BLaER1 (cell line): ENCODE data around the gene PTGIS.

Source experiments
- H3K27ac ChIP-seq: shearing (Covaris generic); formaldehyde crosslinking; 2 replicates; pipeline ENCODE4 v1.8.1; 2022
- H3K27me3 ChIP-seq: shearing (Covaris generic); formaldehyde crosslinking; 2 replicates; pipeline ENCODE4 v1.8.1; 2022
- H3K36me3 ChIP-seq: shearing (Covaris generic); formaldehyde crosslinking; 2 replicates; pipeline ENCODE4 v1.8.1; 2022
- H3K4me1 ChIP-seq: shearing (Covaris generic); formaldehyde crosslinking; 2 replicates; pipeline ENCODE4 v1.8.1; 2022
- H3K4me2 ChIP-seq: shearing (Covaris generic); formaldehyde crosslinking; 2 replicates; pipeline ENCODE4 v1.8.1; 2022
- H3K4me3 ChIP-seq: shearing (Covaris generic); formaldehyde crosslinking; 2 replicates; pipeline ENCODE4 v1.8.1; 2022
- H3K9ac ChIP-seq: shearing (Covaris generic); formaldehyde crosslinking; 2 replicates; pipeline ENCODE4 v1.8.1; 2022
- H3K9me3 ChIP-seq: shearing (Covaris generic); formaldehyde crosslinking; 2 replicates; pipeline ENCODE4 v1.8.1; 2022
- H4K20me1 ChIP-seq: shearing (Covaris generic); formaldehyde crosslinking; 2 replicates; pipeline ENCODE4 v1.8.1; 2022
- Cebpa-rat ChIP-seq: shearing (Covaris generic); IDR thresholded peaks from 2 replicates; pipeline ENCODE4 v1.8.1; 2022

The PTGIS gene

DNA sequence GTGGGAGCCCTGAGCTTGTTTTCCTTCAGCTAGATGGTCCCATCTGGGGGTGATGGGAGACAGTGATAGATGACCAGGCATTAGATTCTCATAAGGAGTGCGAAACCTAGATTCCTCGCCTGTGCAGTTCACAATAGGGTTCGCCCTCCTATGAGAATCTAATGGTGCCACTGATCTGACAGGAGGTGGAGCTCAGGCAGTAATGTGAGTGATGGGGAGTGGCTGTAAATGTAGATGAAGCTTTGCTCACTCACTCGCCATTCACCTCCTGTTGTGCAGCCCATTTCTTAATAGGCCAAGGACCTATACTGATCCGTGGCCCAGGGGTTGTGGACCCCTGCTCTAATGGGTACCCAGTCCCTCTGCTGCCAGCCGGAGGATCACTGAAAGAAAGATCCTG lies 64.8 kb downstream of the PTGIS start:
- Histone ChIP-seq H3K9me3 (peaks cover 3% of the 10 kb centered on the region; the same call in 1 of the 2 replicates), H3K9ac (no peak overlapping the region), H3K4me1 (peaks cover 50% of the 10 kb centered on the region)

DNA sequence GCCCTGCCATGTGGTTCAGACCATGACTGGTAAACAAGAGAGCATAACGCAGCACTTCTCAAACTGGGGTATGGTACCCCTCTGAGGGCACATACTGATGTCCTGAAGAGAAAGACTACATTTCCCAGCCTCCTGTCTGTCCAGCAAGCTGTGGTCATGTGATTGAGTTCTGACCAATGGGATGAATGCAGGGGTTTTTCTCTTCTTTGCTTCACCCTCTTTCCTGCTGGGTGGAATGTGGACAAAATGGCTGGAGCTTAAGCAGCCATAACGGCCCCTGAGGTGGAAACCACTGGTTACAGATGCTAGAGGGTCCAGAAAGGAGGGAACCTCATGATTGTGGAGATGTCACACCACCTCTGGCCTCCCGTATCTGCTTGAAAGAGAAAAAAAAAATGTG lies 66.0 kb downstream of the PTGIS start:
- H3K4me2 ChIP-seq, result no peak overlapping the region
- no peak overlapping the region for H3K4me3 ChIP-seq
- H3K9ac ChIP-seq, result no peak overlapping the region
- TF ChIP-seq Cebpa-rat, result no peak
- H3K36me3 ChIP-seq, result no peaks in the 10 kb centered on the region
- H3K27me3 ChIP-seq, result no peaks in the 10 kb centered on the region
- peaks cover 37% of the 10 kb centered on the region for H3K4me1 ChIP-seq
- H4K20me1 ChIP-seq, result 0 out of 2 replicates have a peak, but pooled peaks cover 7% of the 10 kb centered on the region
- H3K9me3 ChIP-seq, result peaks cover 3% of the 10 kb centered on the region; the same call in 1 of the 2 replicates
- H3K27ac ChIP-seq, result no peak overlapping the region

More for the DNA sequence above, 64.8 kb downstream of the PTGIS start:
- 0 out of 2 replicates have a peak, but pooled peaks cover 7% of the 10 kb centered on the region for H4K20me1 ChIP-seq
- no peak for TF ChIP-seq Cebpa-rat
- H3K4me2 ChIP-seq, result peak overlapping the region; percentile 85
- H3K4me3 ChIP-seq, result no peak overlapping the region
- no peaks in the 10 kb centered on the region for H3K36me3 ChIP-seq
- H3K27me3 ChIP-seq, result no peaks in the 10 kb centered on the region
- H3K27ac ChIP-seq, result no peak overlapping the region

- TF ChIP-seq Cebpa-rat, result no peak
- Histone ChIP-seq H3K27ac (no peak overlapping the region), H3K4me1 (no peaks in the 10 kb centered on the region)
Measured at GRCh38 chr20:49497398-49497669, 70.6 kb downstream of the PTGIS start.

DNA sequence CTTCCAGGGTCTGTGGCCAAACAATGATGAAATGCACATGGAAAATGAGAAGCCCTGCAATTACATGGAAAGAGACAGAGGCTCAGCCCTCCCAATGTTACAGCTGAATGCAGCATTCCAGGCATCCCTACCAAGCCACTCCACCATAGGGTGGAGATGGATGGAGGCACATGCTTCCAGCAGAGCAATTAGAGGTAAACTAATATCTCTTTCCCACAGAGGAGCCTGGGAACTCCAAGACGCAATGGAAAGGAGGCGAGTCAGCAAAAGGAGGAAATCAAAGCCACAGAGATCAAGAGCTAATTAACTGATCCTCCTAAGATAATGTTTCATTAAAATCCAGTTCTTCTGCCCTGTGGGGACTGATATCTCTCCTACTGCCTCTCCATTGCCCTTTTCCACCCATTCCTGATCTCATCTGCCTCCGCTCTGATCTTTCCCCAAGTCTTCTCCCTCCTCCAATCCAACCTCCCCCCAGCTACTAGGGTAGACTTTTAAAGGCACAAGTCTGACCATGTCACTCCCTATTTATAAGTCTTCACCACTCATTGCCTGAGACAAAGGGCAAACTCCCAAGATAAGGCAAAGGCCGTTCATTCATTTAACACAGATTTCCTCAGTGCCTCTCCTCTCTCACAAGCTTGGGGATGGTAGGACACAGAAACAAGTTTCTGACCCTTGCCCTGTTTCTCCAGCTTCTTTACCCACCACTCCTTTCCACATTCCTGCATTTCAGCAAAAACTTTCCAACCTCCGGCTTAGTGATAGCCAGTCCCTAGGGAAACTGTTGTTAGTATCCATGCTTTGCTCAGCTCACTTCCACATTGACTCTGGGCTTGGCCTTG lies 71.2 kb downstream of the PTGIS start:
- no peak overlapping the region for H3K4me2 ChIP-seq
- H3K4me3 ChIP-seq, result no peak overlapping the region
- H3K4me1 ChIP-seq, result no peaks in the 10 kb centered on the region
- H3K9ac ChIP-seq, result no peak overlapping the region
- TF ChIP-seq Cebpa-rat, result no peak
- no peaks in the 10 kb centered on the region for H3K36me3 ChIP-seq
- no peak overlapping the region for H3K27ac ChIP-seq
- no peaks in the 10 kb centered on the region for H4K20me1 ChIP-seq
- H3K9me3 ChIP-seq, result no peaks in the 10 kb centered on the region
- H3K27me3 ChIP-seq, result no peaks in the 10 kb centered on the region

More at GRCh38 chr20:49497398-49497669, 70.6 kb downstream of the PTGIS start:
- no peaks in the 10 kb centered on the region for H4K20me1 ChIP-seq
- H3K36me3 ChIP-seq, result no peaks in the 10 kb centered on the region
- H3K9me3 ChIP-seq, result peaks cover 3% of the 10 kb centered on the region; the same call in 1 of the 2 replicates
- H3K4me3 ChIP-seq, result no peak overlapping the region
- no peak overlapping the region for H3K9ac ChIP-seq
- H3K4me2 ChIP-seq, result no peak overlapping the region
- no peaks in the 10 kb centered on the region for H3K27me3 ChIP-seq

DNA sequence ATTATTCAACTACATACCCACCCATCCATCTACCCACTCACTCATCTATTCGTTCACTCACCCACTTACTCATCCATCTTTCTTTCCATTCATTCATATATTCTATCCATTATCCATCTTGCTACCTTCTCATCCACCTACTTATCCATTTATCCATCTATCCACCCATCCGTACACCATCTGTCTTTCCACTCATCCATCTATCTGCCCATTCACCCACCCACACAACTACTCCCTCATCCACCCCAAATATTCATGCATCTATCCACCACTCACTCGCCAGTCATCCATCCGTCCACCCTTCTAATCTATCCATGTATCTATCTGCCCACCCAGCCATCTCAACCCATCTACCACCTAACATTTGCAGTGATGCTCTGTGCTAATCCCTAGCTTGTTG lies 71.9 kb downstream of the PTGIS start:
- Histone ChIP-seq H3K9ac (no peak overlapping the region), H3K27me3 (no peaks in the 10 kb centered on the region), H3K9me3 (no peaks in the 10 kb centered on the region), H4K20me1 (no peaks in the 10 kb centered on the region), H3K4me2 (no peak overlapping the region), H3K27ac (no peak overlapping the region), H3K4me1 (no peaks in the 10 kb centered on the region), H3K36me3 (no peaks in the 10 kb centered on the region), H3K4me3 (no peak overlapping the region)
- no peak for TF ChIP-seq Cebpa-rat

GRCh38 chr20:49490689-49491088 lies 77.2 kb downstream of the PTGIS start:
- H3K9ac ChIP-seq, result no peak overlapping the region
- H3K36me3 ChIP-seq, result no peaks in the 10 kb centered on the region
- no peak overlapping the region for H3K4me3 ChIP-seq
- 0 out of 2 replicates have a peak, but pooled peaks cover 7% of the 10 kb centered on the region for H4K20me1 ChIP-seq
- H3K4me1 ChIP-seq, result no peaks in the 10 kb centered on the region
- no peak overlapping the region for H3K27ac ChIP-seq
- no peak for TF ChIP-seq Cebpa-rat
- H3K4me2 ChIP-seq, result no peak overlapping the region
- H3K27me3 ChIP-seq, result peaks cover 6% of the 10 kb centered on the region
- no peaks in the 10 kb centered on the region for H3K9me3 ChIP-seq

DNA sequence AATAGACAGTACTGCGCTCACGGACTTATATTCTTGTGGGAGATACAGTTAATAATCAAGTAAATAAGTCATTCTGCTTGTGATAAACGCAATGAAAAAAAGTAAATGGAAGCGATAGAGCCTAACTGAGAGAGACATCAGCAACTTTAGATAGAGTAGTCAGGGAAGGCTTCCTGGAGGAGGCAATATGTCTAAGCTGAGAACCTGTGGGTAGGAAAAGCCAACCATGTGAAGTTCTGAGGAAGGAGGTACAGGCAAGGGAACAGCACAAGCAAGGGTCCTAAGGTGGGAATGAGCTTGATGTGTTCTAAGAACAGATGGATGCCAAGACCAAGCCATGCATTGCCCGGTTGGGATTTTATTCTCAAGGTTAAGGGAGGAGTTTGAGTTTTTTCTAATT lies 78.2 kb downstream of the PTGIS start:
- no peak overlapping the region for H3K9ac ChIP-seq
- H3K9me3 ChIP-seq, result no peaks in the 10 kb centered on the region
- H3K4me2 ChIP-seq, result no peak overlapping the region
- TF ChIP-seq Cebpa-rat, result no peak
- 0 out of 2 replicates have a peak, but pooled peaks cover 9% of the 10 kb centered on the region for H4K20me1 ChIP-seq
- H3K4me3 ChIP-seq, result no peak overlapping the region
- no peaks in the 10 kb centered on the region for H3K4me1 ChIP-seq
- H3K27ac ChIP-seq, result no peak overlapping the region
- H3K36me3 ChIP-seq, result no peaks in the 10 kb centered on the region
- H3K27me3 ChIP-seq, result peaks cover 12% of the 10 kb centered on the region

DNA sequence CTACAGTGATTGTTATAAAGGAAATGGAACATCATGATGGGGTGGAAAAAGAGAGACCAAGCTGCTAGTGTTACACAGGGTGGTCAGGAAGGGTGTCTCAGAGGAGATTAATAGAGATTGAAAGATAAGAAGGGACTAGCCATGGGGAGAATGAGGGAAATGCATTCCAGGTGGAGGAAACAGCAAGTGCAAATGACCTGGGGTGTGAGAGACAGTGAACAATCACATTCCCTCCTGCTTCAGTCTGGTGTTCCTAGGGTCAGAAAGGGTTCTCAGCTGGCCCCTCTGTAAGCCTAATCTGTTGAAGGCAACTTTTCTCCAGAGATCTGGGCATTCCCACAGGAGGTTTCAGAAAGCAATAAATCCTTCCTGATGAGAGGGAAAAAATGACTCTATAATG lies 81.9 kb downstream of the PTGIS start:
- H4K20me1 ChIP-seq, result peaks cover 27% of the 10 kb centered on the region
- no peak overlapping the region for H3K27ac ChIP-seq
- peaks cover 5% of the 10 kb centered on the region; the same call in 1 of the 2 replicates for H3K4me1 ChIP-seq
- H3K27me3 ChIP-seq, result peaks cover 37% of the 10 kb centered on the region
- no peaks in the 10 kb centered on the region for H3K36me3 ChIP-seq
- no peaks in the 10 kb centered on the region for H3K9me3 ChIP-seq
- H3K4me2 ChIP-seq, result no peak overlapping the region
- no peak overlapping the region for H3K4me3 ChIP-seq
- no peak overlapping the region for H3K9ac ChIP-seq
- TF ChIP-seq Cebpa-rat, result no peak

GRCh38 chr20:49485563-49485962 lies 82.4 kb downstream of the PTGIS start:
- no peak overlapping the region for H3K4me3 ChIP-seq
- peaks cover 5% of the 10 kb centered on the region; the same call in 1 of the 2 replicates for H3K4me1 ChIP-seq
- peaks cover 32% of the 10 kb centered on the region for H4K20me1 ChIP-seq
- no peaks in the 10 kb centered on the region for H3K9me3 ChIP-seq
- H3K27ac ChIP-seq, result no peak overlapping the region
- no peaks in the 10 kb centered on the region for H3K36me3 ChIP-seq
- TF ChIP-seq Cebpa-rat, result no peak
- no peak overlapping the region for H3K4me2 ChIP-seq
- no peak overlapping the region for H3K9ac ChIP-seq
- peaks cover 37% of the 10 kb centered on the region for H3K27me3 ChIP-seq
